ACHN (cell line): ENCODE results near the gene TRIM62.
A peak's percentile ranks its signal among the peaks of the same experiment; 100 is the strongest.

Experiments used
- DNase-seq: peaks from one replicate; pipeline ENCODE4 v3.0.0-alpha.2; 2015
- in situ Hi-C: cut with HindIII; loops from 2 replicates; pipeline ENCODE4 v1.10.0; 2017; ENCODE audit warnings: low sequenced_read_pairs, low pct_ligation_motif_present, low pct_unique_long_range_greater_than_20kb

TRIM62 gene

DNA sequence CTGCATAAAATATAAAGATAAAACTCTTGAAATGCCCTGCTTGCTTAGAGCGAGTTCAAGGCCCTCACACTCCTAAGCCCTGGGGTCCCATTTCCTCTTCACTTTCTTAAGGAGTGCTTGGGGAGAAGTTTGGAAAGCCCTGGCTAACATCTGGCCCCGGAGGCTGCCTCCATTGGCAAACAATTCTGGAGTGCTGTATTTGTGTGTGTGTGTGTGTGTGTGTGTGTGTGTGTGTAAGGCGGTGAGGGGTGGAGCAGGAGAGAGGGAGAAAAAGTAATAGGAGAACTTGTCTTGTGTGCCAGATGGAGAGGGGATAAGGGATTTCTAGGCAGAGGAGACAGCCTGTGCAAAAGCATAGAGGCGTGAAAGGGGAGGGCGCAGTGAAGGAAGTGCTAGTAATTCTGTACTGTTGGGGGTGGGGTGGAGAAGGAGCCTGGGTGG, 578 bp upstream of the TRIM62 start:
- DNase-seq: no peak
- in situ Hi-C loops: no loop called here

DNA sequence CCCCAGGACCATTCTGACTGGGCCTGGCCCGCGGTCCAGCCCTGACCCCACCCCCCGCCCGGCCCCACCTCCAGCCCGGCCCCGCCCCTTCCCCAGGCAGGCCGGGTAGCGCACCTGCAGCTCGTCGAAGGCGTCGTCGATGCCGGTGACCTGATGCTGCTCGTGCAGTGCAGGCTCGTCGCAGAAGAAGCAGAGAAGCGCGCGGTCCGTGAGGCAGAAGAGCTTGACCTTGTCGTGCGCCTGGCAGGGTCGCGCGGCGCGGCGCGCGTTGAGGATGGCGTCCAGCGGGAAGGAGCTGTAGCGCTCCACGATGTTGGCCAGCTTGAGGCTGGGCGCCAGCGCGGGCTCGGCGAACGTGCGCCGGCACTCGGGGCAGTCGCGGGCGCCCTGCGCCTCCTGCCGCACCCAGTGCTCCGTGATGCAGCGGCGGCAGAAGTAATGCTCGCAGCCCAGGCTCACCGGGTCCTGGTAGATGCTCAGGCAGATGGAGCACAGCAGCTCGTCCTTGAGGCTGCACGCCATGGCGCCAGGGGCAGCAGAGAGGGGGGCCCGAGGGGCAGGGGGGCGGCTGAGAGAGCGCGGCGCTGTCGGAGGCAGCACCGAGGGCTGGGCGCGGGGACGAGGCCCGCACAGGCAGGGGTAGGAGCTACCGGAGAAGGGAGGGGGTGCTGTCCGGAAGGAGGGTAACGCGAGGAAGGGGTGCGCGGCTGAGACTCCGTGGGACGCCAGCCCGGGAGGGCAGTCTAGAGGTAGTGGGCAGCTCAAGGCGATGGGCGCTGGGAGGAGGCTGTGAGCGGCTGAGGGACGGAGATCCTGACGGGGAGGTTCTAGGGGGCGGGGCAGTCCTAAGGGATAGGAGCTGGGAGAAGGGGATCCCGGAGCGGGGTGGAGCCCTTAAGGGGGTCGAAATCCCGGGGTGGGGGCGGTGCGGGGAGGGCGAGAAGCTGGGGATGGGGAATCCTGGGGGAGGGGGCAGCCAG, 642 bp downstream of the TRIM62 start:
- peak; percentile 56 for DNase-seq
- in situ Hi-C loops: no loop called here

DNA sequence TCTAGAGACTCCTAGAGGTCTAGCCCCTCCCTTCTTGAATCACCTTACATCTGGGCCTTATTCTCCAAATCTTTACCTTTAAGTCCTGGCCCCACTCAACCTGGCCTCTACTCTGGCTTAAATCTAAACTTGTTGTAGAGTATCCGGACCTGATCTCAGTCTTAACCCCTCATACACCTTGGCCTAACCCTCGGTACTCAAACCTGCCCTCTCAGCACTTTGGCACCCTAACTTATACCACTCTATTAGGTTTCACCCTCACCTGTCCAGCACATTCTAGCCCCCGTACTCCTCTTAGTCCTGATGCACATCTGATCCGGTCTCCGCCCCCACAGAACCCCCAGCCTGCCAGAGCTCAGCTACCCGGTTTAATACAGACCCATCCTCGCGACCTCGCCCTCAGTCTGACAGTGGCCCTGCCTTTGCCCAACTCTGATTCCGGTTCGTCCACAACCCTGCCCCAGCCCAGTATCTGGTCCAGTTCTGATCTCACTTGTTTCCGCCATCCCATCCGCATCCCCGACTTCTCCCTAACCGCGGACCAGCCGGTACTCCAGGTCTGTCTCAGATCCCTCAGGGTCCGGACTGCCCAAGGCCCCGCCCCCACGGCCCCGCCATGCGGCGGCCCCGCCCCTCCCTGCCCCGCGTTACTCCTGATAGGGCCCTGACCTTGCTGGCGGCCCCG, 1.5 kb downstream of the TRIM62 start:
- DNase-seq: peak; percentile 85
- in situ Hi-C loops: no loop called here

DNA sequence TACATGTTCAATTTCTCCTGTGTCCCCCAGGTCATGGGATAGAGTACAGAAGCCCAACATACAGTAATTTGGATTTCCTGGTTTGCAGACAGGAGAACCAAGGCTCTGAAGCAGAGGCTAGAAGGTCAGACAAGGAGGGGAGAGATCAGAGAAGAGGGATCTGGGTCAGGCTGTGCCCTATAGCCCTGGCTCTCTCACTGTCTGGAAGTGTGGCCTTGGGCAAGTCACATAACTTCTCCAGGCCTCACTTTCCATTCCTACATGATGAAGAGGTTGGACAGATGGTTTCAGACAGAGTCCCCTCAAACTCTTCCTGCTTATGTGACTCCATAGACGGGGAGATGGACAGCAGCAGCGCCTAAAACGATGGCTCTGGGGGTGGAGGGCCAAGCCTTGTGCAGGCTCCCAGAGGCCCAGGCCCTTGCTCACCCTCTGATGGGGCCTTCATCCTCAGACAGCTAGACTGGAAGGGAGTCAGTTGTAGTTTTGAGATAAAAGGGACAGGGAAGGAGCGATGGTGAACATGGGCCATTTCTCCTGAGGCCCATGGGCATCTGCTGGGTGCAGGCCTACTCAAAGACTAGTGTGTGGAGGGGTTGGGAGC, 2.9 kb downstream of the TRIM62 start:
- in situ Hi-C loops: no loop called here
- DNase-seq: no peak

DNA sequence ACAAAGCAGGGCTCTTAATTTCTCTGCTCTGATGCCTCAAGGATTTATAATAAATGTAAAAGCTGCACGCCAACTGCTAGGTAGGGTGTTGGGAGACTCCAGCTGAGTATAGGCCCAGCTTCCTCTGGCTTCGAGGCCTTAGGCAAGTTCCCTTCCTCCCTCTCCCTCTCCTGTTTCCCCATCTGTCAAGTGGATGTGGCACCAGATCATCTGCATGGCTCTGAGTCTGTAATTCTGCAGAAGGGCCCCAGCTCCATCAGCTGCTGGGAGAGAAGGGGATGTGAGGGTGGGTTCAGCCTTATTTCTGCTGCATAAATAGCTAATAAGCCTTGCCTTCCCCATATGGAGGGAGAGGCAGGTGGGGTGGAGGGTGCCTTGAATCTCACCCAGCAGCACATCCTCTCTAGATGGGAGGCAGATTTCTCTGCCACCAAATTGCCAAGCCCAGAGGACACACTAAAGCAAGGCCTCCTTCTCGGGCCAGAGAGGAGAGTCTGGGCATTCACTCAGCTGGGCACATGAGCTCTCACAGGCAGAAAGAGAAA, 3.8 kb downstream of the TRIM62 start:
- in situ Hi-C loops: no loop called here
- no peak for DNase-seq

DNA sequence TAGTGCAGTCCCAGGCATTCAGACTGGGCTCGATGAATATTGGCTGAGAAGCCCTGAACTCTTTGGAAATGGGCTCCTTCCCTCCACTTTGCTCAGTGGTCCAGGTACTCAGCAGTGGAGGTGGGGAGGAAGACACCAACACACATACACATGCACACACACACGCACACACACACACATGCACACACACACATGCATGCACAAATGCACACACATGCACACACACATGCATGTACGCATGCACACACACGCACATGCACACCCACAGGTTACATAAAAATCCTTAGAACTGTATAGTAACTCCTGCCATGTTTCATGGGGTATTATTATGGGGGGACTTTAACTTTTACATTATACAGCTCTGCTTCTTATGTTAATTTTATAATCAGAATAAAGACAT, 5.0 kb downstream of the TRIM62 start:
- in situ Hi-C loops: no loop called here
- no peak for DNase-seq

DNA sequence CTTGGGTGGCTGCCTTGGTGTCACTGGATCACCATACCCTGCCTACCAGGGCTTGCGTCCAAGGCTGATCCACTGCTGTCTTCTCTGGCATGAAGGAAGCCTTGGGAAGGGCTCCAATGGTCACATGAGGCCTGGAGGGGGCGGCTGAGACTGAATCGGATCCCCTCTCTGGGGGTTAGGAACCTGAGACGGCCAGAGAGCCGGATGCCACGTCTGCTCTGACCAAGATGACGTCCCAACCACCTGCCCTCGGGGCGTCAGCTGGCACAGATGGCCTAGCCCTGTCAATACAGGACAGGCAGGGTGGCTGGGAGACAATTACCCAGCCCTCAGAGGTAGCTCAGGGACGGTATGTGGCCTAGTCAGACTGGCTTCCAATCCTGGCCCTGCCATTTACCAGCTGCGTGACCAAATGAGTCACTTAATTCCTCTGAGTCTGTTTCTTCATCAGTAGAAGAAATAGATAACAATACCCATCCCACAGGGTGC, 5.4 kb downstream of the TRIM62 start:
- in situ Hi-C loops: no loop called here
- DNase-seq: no peak

DNA sequence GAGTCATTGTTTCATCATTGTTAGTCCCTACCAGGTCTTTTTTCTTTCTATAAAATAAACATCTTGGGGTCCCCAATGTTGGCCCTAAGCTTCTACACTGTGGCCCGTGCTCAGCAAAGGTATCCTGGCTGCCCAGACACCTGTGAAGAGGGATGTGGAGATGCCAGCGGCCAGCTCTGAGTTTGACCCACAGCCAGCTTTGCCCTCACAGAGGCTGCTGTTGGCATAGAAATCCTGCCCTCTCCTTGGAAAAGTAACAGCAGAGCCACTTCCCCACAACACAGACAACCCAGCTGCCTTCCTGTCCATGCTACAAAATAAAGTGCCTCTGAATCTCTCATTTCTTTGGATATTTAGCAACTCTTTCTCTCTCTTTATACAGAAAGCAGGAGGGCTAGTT, 6.0 kb downstream of the TRIM62 start:
- DNase-seq: no peak
- in situ Hi-C loops: no loop called here

DNA sequence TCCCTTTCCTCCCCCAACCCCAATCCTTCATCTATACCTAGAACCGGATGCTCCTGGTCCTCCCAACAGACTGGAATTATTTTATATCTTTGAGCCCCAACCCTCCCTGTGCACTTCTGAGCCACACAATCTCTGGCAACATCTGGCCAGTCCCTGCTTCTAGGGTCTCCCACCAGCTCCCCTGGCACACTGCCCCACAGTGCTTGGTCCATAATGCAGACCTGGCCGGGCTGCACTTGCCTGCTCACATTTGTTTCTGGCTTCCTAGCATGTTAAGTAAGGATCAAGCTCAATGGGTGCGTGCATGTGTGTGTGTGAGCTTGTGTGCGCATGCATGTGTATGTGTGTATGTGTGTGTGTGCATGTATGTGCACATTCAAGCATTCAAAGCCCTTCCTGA, 8.8 kb downstream of the TRIM62 start:
- in situ Hi-C loops: no loop called here
- no peak for DNase-seq

DNA sequence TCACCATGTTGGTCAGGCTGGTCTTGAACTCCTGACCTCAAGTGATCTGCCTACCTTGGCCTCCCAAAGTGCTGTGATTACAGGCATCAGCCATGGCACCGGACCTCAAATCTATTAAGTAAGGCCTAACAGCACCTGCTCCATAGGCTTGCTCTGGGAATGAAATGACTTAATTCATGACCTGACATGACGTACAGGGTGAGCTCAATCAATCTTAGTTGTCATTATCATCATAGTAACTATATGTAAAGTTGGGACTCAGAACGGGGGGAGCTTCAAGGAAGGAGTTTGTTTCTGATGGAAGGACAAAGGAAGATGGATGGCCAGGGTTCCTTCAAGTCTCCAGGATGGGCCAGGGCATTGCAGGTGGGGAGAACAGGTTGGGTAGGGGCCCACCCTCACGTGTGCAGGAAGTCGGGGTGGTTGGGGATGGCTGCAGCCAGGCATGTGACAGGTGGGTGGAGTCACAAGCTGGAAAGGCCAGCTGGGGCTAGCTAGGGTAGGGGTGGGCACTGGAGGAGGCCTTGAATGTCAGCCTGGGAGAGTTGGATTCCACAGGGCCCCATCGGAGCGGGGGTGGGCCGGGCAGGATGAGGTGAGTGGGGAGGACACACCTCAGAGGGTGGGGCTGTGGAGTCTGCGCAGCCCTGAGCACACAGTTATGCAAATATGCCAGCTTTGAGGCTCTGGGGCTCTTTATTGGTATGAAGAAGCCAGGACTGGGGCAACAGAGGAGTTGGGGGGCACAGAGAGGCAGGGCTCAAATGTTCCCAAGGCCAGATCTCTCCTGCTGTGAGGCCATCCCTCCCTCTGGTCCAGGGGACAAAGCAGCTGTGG, 9.6 kb downstream of the TRIM62 start:
- no peak for DNase-seq
- in situ Hi-C loops: no loop called here

DNA sequence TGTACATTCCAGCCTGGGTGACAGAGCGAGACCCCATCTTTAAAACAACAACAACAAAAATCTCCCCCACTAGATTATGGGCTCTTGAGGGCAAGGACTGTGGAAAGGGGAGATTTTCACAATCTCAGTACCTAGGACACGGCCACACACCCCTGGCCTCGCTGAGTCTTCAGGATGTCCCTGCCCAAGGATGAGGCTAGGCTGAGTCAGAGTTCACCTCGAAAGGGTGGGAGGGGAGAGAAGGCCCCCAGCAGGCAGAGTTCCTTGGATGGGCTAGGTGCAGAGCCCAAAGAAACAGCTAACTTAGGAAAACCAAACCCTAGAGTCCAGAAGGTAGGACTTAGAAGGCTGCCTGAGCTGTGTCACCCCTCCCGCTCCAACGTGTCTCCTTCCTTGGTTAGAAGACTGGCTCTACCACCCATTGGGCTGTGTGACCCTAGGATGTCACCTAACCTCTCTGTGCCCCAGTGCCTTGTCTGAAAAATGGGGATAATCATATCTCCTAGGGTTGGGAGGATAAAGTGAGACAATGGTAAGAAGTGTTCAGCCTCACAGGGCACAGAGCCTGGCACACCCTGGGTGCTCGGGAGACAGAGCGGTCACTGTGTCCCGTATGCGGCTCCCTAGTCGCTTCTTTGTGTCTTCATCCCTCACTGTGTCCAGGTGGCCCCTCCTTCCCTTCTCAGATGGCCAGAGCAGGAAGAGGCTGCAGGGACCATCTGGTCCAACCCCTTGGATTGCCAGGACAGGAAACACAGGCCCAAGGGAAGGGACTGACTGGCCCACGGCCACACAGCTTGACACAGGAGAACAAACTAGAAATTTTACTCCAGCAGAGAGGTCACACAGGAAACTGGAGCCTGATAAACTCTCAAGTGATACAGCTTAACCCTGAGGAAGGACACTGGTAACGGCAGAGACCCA, 11.2 kb downstream of the TRIM62 start:
- DNase-seq: no peak
- in situ Hi-C loops: no loop called here

DNA sequence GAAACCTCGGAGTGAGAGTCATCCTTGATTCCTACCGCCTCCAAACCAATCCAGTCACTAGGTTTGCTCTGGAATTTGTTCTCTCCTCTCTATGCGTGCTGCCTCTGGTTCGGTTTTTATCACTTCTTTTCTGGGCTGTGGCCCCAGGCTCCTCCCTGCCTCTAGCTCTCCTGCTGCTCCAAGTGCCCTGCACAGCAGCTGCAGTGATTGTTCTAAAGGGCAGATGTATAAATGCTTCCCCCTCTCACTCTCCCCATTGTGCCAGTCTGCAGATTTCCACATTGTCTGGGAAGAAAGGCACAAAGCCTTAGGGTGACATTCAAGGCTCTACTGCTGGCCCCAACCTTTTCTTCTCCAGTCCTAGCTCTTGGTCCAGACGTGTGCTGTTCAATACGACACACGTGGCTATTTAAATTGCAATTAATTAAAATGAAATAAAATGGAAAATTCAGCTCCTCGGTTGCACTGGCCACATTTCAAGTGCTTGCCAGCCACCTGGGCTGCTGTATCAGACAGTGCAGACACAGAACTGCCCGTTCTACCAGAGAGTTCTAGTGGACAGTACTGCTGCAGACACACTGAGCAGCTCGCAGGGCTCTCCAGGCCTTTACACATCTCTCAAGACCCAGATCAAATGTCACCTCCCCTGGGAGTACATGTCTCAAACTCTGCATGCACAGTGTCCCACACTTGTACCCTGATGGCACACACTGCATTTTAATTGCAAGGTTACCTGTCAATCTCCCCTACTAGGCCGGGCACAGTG, 12.4 kb downstream of the TRIM62 start:
- in situ Hi-C loops: no loop called here
- no peak for DNase-seq

DNA sequence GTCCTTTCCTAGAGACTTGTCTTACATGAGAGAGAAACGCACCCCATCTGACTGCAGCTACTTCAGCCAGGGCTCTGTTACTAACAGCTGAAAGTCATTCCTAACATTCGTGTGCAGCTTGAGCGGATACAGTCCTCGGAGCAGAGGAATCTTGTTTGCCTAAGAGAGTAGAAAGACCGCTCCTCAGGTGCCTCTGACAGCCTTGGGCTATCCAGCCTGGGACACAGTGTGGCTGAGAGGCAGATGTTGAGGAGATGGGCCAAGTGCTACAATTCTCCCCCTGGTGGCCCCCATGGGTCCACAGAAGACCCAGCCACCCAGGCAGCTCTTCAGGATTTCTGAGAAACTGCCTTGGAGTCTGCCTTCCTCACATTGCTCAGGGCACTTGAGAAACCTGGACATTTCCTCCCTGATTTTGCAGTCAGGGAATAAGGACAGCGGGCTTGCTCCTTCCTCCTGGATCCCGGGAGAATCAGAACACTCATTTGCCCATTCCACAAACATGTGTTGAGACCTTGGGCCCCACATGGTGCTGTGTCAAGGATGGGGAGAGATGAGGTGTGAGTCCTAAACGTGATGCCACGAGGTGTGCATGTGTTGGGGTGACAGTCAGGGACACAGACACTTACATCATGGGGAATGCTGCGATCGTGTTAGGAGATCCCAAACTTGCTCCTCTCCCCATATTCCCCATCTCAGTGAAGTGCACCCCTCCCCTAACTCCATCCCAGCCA, 13.1 kb downstream of the TRIM62 start:
- in situ Hi-C loops: no loop called here
- DNase-seq: no peak

DNA sequence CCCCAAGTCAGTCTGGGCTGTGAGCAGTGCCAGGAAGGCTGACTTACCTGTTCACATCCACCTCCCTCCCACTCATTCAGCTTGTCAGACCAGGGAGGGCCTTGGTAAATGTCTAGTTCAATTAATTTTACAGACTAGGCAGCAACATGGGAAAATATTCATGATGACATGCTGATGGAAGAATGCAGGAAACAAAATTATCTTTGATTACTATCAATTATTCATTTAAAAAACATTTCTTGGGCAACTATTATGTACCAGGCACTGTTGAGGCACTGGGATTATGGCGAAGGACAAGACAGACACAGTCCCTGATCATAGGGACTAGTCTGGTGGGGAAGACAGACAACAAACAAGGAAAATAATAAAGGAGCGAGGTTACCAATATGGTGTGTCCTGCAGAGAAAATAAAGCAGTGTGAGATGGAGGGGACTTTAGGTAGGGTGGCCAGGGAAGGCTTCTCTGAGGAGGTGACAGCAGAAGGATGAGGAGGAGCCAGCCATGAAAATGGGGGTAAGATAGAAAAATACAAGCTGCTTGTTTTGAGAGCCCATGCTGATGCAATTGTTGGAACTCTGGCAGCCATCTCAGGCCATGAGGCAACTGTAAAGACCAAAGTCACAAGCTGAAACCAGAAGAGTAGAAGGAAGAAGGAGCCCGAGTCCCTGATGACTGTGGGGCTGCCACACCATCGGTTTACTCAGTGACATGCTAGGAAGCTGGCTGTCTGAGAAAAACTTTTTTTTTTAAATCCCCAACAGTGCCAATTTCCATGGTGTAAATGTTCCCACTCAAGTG, 14.0 kb downstream of the TRIM62 start:
- in situ Hi-C loops: no loop called here
- DNase-seq: no peak

DNA sequence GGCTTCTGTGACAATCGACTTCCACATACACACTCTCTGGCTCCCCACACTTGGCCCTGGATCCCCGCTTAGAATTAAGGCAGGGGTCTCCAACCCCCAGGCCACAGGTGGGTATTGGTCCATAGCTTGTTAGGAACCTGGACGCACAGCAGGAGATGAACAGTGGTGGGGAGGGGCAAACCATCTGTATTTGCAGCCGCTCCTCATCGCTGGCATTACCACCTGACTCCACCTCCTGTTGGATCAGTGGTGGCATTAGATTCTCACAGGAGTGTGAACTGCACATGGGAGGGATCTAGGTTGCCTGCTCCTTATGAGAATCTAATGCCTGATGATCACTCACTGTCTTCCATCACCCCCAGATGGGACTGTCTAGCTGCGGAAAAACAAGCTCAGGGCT, 16.0 kb downstream of the TRIM62 start:
- in situ Hi-C loops: no loop called here
- DNase-seq: no peak
